HG02623 (cell line): Measurements from ENCODE around the gene CIDEB.

ENCODE experiments used
- ATAC-seq: cut with Tn5 transposase; IDR thresholded peaks from one replicate; pipeline ENCODE4 v1.9.1; 2021; ENCODE audit warnings: moderate library complexity; ENCODE audit not compliant: unreplicated experiment

The CIDEB gene

GRCh38 chr14:24292118-24292807 lies 15.5 kb downstream of the CIDEB start:
- ATAC-seq = no peak

- ATAC-seq = no peak
Measured at GRCh38 chr14:24291446-24292117, 16.2 kb downstream of the CIDEB start.

GRCh38 chr14:24290746-24291145 lies 17.0 kb downstream of the CIDEB start:
- ATAC-seq = no peak

GRCh38 chr14:24289649-24290280 lies 18.0 kb downstream of the CIDEB start:
- ATAC-seq = no peak

- ATAC-seq = no peak
Measured at GRCh38 chr14:24286996-24287395, 20.8 kb downstream of the CIDEB start.

- no peak for ATAC-seq
Measured at GRCh38 chr14:24285351-24285750, 22.4 kb downstream of the CIDEB start.

GRCh38 chr14:24284501-24285035 lies 23.2 kb downstream of the CIDEB start:
- no peak for ATAC-seq

- no peak for ATAC-seq
Measured at GRCh38 chr14:24283796-24284460, 23.8 kb downstream of the CIDEB start.

- ATAC-seq = no peak
Measured at GRCh38 chr14:24282736-24283135, 25.0 kb downstream of the CIDEB start.

GRCh38 chr14:24281636-24282035 lies 26.1 kb downstream of the CIDEB start:
- ATAC-seq = no peak

- no peak for ATAC-seq
Measured at GRCh38 chr14:24280797-24281460, 26.8 kb downstream of the CIDEB start.

GRCh38 chr14:24279301-24280186 lies 28.2 kb downstream of the CIDEB start:
- peak; percentile 62 for ATAC-seq

- ATAC-seq = no peak
Measured at GRCh38 chr14:24278424-24278823, 29.4 kb downstream of the CIDEB start.

GRCh38 chr14:24277606-24278321 lies 30.0 kb downstream of the CIDEB start:
- no peak for ATAC-seq

- no peak for ATAC-seq
Measured at GRCh38 chr14:24277071-24277470, 30.7 kb downstream of the CIDEB start.

- ATAC-seq = peak; percentile 45
Measured at GRCh38 chr14:24274101-24274543, 33.7 kb downstream of the CIDEB start.

GRCh38 chr14:24273422-24273998 lies 34.3 kb downstream of the CIDEB start:
- ATAC-seq = no peak

GRCh38 chr14:24272467-24272866 lies 35.3 kb downstream of the CIDEB start:
- no peak for ATAC-seq

GRCh38 chr14:24271834-24272263 lies 35.9 kb downstream of the CIDEB start:
- no peak for ATAC-seq
